ENCODE measurements around the gene TWIST2.

The TWIST2 gene

DNA sequence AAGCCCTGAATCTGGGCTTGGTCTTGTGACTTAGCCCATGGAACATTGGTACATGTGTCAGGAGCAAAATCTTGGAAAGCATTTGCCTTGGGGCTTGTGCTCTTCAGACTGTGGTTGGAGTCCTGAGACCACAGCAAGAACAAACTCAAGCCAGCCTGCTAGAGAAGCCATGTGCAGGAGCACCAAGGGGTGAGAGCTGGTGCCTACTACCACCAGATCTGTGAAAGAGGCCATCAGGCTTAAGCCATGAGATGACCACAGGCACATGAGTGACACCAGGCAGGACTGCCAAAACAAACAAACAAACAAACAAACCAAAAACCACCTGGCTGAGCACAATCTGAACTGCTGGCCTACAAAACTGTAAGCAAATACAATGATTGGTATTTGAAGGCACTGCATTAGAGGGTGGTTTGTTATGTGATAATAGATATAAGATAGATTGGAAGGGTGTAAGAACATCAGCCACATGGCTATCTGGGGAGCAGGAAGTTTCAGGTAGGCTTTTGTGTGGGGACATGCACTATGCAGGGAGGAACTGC, 9.0 kb upstream of the TWIST2 start:
- no peak for DNase-seq

DNA sequence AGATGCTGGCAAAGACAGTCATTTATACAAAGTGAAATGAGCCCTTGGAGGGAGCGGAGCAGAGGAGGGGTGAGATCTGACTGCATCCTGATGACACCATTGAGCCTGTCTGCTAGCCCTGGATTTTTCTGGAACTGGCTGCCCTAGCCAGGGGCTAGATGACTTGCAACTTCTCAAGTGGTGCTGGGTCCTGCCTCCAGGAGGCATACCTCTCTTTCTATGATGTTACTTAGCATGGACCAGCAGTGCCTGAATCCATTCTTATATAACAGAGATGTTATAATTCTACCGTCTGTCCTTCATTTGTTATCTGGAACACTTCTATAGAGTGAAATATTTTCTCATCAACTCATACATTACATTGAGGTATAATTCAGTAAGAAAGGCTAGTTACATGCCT, 8.5 kb upstream of the TWIST2 start:
- DNase-seq = no peak

DNA sequence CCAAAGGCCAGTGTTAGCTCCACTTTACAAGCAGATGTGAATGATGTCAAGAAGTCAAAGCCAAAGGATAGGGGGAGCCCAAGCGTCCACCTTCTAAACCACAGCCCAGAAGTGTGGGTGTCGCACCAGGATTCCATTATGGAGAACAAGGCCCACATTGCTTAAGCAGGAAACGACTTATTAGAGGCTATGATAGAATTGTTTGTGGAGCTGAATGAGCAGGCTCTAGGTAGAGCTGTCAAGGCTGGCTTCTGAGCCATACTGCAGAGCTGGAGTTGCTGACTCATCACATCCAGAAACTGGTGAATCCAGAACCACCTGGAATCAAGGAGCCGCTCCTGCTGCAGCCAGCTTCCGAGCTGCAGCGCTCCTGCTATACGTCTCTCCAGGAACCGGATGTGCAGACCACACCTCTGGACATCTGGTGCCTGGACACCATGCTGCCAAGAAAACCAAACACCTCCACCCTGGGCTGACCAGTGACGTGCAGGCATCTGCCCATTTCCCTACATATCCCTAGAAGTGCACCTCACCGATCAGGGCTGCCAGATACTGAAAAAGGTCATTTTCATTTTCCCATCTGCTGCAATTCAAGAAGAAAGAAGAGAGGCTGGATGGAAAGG, 6.2 kb upstream of the TWIST2 start:
- DNase-seq = no peak

DNA sequence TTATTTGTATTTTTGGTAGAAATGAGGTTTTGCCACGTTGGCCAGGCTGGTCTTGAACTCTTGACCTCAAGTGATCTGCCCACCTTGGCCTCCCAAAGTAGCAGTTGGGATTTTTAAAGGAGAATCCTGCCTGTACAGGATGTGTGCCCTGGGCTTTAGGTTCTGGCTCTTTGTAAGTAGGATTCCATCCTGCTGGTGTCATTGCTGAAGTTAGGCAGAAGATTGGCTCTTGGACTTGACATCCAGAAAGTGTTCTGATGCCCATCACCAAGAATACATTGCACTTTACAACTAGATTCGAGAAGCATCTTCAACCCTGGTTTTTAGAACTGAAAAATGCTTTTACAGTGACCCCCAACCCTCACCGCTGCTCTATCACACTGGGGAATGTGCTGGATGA, 4.4 kb upstream of the TWIST2 start:
- no peak for DNase-seq

DNA sequence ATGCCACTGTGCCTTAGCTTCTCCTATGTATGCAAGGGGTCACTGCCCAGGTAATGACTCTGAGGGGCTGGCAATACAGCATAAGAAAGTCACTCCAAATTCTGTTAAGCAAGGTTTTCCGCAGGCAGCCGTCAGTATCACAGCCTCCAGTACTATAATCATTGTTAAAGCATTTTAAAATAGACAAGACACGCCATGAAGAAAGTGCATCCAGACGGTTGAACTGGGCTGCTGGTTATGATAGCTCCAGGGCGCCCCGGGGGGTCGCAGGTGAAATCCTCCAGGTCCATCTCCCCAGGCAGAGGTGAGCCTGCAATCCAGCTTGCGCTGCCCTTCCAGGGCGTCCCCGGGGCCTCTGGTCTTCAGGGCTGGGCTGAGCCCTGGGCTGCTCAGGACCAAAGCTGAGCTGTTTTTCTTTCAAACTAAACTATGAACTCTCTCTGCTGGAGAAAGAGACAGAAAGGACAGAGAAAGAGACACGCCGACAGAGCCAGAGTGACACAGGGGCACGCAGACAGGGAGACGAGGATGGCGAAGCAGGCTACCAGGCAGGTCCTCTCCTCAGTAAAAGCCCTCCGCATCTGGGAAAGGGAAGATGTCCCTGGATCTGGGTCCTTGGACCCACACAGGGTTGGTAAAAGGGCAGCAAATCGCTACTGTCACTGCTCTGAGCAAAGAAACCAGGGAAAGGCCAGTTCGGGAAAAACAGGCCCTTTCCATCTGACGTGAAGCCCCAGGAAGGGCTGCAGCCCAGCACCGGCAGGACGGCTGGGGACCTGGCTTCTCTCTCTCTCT, 2.1 kb upstream of the TWIST2 start:
- DNase-seq = no peak

DNA sequence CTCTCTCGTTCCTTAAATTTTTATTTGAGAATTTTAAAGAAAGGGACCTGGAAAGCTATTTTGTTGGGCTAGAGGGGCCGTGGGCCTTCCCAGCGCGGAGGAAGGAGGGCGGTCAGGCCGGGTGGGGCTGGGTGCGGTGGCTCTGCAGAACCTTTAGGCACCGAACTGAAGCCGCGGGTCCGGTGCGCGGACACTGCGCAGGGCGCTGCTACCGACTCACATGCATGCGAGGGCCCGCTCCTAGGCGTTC, 1.6 kb upstream of the TWIST2 start:
- no peak for DNase-seq

DNA sequence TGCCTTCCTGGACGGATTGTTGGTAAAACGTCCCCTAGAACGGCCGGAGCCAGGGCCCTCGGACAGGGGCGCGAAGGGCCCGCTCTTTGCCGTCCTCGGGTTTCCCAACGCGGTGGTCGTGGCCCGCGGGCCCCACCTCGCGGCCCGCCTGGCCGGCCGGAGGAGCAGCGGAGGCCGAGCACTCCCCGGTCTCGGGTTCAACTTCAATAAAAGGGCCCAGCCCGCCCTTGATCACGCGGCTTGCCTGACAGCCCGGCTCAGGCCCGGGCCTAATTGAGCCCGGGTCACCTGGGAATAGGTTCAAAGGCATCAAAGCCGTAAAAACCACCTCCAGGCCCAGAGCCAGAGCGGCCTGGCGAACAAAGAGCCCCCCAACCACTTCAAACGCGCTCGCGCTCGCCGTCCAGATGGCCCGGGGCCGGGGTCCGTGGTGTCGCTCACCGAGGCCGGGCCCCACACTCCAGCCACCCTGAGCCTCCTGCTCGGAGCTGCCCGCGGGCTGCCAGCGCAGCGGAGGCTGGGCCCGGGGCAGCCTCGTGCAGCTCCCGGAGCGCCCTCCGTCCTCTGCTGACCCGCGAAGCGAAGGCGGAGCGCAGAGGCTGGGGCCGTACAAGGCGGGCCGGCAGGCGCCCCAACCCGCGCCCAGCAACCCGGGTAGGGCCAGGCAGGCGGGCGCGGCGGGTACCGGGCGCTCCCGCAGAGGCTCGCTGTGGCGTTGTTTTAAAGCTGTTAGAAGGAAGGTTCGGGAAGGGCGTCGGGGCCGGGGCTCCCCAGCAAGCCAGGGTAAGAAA, 1.1 kb upstream of the TWIST2 start:
- no peak for DNase-seq

DNA sequence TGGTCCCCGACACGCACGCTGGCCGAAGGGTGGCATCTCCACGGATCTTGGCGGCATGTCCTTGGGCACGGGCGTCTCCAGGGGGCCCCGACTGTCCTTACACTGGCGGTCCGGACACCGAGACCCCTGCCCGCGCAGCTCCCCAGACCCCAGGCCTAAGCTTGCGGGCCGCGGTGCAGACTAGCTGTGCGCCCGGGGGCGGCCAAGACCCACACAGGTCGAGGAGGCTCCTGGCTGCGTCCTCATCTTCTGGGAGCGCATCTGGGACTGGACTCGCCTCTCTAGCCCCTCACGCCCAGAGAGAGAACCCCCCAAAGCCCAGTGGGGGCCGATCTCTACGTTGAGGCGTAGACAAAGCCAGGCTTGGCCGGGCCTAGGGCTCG, 475 bp upstream of the TWIST2 start:
- DNase-seq = no peak

DNA sequence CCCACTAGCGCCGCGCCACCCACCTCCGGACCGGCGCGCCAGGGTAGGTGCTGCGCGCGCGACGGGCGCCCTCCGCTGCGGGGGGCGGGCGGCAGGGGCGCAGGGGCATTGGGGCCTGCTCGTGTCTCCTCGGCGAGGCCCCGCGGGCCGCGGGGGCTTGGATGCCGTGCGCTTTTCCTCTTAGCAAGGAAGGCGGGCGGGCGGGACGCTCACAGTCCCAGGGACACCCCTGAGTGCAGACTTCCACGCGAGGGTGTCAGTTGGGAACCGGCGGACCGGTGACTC, 748 bp downstream of the TWIST2 start:
- DNase-seq = no peak

DNA sequence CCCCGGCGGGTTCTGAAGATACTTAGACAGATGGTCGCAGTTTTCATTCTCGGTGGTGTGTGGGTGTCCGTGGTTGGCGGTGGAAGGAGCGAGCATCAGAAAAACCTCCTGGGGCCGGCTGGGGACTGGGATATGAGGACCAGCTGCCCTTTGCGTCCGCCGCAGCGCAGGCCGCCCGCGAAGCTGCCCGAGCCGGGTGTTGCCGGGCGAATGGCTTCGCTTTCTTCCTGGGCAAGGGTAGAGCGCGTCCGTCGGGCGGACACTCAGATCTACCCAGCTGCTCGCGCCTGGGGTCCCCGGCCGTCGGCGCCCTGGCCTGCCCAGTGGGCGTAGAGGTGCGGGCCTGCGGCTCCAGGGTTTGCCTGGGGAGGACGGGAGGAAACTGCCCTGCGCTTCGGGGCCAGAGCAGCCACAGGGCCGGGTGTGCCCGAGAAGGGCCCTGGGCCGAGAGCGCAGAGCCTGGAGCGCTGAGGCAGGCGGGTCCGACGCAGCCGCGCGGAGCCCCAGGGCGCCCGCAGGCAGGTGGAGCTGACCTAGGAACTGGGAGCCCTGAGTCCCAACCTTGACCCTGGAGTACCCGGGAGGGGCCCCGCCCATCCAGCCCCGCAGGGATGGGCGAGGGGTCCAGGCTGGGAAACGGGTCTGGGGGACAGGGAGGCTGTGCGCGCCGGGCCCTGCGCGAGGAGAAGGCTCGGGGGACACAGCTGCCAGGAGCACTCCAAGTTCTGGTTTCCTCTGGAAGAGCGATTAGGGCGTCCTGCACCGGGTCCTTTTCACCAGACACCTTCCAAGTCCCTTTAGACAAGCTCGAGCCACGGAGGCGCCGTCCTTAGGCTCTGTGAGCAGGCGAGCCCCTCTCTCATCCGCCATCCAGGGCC, 1.3 kb downstream of the TWIST2 start:
- no peak for DNase-seq

DNA sequence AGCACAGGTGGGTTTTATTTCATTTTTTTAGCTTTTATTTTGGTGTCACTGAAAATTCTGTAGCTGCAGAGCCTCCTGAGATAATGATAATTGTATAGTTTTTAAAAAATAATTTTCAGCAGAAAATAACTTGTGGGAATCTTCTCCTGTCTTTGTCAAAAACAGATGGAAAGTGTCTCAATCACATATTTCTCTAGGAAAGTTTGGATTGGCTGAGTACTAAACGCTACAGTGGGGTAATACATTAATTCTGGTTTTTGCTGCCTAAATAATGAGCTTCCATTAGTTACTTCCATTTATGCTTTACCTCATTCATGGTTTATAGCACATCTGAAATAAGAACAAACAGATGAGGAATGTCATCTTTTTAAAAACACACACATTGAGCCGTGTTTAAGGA, 2.2 kb downstream of the TWIST2 start:
- no peak for DNase-seq

DNA sequence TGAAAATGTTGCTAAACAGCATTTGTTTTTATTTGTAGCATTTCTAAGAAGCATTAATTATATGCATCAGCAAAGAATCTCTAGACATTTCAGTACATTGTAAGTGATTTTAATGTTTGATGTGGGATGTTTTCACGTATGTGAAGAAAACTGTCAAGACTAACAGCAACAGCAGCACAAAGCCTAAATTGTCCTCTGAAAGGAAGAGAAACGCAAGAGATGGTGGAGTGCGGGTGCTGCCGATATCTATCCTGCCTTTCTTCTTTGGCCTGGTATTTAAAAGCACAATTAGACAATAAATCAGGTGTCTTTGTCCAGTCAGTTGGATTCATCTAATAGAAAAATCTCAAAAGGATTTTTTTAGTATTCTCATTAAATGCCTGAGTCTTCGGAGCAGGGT, 3.1 kb downstream of the TWIST2 start:
- DNase-seq = no peak

DNA sequence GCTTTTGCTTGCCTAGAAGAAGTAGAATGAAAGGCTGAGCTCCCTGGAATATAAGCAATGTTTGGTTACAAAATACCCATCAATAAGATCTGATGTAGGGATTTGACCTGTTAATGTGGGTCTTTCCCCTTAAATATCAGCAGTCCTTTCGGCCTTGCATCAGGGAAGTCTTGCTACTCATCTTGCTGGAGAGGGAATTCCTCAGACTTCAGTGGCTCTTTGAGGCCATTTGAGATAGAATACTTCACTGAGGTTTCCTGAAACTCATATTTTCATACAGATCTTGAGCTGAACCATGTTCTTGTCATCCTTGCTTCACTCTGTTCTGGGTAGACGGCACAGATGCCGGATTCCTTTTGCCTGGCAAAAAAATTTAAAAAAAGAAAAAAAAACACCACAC, 3.9 kb downstream of the TWIST2 start:
- DNase-seq = no peak

DNA sequence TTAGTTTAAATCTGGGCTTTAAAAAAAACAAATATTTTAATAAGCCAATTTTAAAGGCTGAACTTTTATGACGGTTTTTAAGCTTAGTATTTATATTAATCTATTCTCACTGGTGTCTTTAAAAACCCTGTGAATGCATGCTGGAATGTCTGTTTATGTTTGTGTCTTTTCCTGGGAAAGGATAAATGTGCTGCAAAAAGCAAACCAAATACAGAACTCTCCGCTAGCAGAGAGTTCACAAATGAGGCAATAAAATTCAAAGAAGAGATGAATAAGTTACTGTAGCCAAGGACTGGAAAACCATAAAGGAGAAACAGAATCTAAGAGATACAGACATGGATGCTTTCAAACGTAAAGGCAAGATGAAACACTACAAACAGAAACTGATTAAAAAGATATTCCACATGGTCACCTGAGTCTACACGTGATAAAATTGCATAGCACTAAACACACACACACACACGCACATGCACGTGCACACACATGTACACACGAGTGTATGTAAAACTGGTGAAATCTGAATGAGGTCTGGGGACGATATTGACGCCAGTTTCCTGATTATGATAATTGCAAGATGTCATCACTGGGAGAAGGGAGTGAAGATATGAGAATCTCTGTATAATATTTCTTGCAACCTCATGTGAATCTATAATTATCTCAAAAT, 4.5 kb downstream of the TWIST2 start:
- DNase-seq = no peak

DNA sequence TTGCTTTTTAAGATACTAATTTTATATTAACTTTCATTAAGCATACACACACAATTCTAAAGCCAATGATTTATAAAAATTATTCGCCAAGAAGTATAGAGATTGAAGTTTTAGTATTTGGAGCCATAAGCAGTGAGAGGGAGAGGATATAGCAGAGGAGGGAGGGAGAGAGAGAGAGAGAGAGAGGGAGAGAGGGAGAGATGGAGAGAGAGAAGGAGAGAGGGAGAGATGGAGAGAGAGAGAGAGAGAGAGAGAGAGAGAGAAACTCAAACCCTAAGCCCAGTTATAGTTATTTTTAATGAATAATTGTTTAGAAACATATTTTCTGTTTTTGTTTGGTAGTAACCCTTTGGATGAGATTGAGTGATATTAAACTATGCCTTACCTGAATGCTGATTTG, 5.3 kb downstream of the TWIST2 start:
- no peak for DNase-seq

DNA sequence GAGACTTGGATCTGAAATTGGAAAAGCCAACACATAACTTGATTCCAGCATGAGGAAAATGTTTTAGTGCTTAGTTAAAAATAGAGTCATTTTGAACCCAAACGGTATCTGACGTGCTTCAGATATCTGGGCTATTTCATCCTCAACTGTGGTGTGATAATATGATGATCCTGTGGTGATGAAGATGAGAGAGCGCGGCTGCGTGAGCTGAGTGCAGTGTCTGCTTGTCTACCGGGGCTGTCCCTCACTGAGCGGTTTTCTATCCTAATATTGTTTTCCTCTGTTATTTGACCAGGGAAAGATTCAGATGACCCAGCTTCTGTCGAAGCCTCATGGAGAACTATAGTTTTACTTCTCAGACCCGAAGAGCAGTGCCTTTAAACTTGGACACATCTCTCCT, 5.8 kb downstream of the TWIST2 start:
- no peak for DNase-seq

DNA sequence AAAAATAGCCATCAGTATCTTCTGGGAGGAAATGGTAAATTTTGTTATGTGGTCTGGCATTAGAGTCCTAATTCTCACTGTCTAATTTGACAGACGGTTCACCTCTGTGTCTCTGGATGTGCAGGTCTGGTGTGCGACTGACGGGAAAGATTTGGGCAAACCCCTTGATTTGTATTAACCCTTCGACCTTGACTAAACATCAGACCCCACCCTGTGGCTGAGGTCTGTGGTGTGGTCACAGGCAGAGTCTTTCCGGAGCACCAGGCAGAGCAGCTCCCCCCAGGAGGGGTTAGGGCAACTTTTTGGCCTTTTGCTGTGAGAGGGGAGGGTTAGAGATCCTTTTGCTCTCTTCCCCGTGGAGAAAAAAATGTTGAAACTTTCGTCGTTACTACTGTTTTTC, 6.4 kb downstream of the TWIST2 start:
- DNase-seq = no peak

DNA sequence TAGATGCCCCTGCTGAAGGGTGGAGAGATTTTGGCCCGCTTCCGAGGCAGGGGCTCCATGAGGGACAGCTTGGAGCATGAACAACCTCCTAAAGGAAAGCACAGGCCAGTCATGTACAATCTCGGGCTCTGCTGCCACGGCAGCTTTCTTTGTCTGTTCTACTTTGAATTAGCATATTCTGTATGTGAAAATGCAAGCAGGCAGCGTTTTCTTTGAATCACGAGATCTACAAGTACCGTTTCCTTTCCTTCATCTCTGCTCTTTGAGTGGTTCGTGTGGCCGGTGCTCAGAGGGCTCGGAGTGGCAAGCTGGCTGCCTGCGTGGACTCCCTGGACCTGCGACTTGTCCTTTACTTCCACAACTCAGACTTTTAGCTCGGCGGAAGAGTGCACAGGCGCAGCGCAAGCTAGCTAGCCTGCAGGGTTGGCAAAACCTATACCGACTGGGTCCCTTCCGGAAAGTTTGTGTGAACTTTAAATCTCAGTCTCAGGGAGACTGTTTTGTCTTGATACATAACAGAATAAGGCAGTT, 6.9 kb downstream of the TWIST2 start:
- no peak for DNase-seq

DNA sequence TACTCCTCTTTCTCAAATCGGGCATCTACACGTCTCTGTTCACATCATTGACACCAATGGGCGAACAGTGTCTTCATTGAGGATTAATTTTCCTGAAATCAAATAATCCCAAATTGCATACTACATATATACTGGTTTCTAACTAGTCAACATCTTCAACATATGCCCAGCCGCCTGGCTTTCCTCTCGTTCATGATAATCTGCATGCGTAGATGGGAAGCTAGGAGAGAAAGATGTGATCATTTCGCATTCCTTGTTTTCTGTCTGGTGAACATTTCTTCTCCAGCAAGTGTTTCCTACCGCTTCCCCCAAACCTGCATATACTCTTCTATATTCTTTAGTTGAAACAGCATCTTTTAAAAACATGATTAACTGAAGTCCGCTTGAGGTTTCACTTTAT, 7.4 kb downstream of the TWIST2 start:
- no peak for DNase-seq

DNA sequence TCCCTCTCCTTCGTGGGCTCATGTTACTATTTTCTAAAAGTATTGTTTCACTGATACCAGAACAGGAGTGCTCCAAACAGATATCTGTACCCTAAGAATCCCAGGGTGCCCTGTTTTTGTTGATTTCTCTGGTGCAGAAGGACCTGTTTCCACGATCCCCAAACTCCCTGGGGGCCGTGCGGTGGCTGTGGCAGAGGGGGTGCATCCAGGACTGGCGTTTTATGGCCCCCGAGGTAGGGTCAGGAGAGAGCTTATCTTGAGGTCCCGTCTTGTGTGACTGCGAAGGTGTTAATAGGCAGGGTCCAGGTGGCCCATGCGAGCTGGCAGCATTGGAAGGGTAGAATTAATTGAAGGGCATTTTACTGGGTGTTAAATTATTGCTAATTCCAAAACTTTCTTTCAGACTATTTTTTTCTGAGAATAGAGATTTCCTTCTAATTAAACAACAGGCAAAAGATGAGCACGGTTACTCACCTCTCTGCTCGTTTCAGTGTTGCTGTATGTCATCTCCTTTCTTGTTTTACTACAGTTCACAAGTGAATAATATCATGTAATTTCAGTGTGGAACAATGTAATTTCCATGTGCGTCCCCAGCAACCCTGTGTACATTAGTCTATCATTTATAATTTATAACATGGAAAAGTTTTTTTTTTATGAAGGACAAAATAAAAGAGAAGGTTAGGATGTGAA, 8.2 kb downstream of the TWIST2 start:
- no peak for DNase-seq

DNA sequence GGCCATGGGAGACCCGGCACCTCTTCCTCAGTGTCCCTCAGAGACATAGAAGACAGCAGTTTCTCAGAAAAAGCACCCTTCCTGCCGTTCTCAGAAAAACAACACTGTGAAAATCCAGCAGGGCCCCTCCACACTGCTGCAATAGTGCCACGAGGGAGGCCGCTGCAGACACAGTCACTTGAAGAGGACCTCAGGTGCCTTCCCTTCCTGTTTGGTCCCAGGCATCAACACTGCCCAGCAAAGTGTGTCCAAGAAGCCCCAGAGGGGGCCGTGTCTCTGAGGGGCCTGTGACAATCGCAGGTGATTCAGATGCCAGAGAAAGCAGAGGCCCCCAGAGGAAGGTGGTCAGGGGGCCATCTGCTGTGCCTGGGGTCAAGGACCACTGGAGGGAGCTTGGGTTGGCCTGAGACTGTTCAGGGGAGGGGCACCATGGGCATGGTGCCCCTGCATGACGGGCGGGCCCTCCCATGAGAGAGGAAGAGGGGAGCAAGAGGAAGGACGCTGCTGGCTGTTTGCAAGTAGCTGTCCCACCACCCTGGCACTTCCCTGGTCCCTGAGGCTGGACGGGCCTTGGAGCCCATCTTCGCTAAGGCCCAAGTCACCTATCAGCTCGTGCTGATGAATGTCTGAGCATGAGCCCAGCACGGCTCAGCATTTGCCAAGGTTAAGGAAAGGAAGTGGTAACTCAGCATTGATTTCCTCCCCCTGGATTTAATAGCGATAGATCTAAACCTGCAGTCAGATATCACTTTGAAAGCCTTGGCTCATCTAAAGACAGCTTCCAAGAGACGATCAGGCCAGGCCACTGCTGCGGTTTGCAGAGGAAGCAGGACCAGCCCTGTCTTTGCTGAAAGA, 9.1 kb downstream of the TWIST2 start:
- no peak for DNase-seq

Data from inflammatory macrophage (primary cell).